ENCODE results near the gene PSMG2.
"Not testable (repeated sequence)": the region's sequence is repeated elsewhere in the genome, so short reads cannot be mapped to it uniquely, and the experiment has no call there.

Gene PSMG2

DNA sequence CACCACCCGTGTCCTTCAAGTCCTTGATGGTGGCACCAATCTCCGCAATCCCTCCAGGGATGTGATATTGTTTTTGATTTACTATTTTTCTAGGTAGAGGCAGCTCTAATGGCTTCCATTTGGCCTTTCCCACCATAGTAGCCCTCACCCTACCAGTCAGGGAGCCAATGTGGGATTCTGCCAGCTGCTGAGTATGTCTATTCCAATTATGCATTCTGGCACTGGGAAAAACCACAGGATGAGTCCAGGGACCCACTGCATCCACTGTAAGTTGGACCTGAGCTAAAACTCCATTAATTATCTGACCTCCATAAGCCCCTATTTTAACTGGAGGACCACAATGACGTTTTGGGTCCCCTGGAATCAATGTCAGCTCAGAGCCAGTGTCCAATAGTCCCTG, 55.7 kb downstream of the PSMG2 start:
- not testable (repeated sequence) for DNase-seq (ENCODE audit: low spot score)

DNA sequence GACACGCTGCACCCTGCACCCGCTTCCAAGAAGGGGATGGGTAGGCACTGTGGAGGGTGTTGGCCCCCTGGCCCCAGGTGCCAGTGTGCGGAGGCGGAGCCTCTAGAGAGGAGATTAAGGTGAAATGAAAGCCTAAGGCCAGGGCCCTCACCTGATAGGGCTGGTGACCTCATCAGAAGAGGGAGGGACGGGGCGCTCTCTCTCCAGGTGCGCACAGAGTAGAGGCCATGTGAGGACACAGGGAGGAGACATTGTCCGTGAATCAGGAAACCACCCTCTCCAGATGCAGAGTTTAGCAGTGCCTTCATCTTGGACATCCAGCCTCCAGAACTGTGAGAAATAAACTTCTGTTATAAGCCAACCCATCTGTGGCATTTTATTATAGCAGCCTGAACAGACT, 62.3 kb downstream of the PSMG2 start:
- DNase-seq (ENCODE audit: low spot score), result no peak

DNA sequence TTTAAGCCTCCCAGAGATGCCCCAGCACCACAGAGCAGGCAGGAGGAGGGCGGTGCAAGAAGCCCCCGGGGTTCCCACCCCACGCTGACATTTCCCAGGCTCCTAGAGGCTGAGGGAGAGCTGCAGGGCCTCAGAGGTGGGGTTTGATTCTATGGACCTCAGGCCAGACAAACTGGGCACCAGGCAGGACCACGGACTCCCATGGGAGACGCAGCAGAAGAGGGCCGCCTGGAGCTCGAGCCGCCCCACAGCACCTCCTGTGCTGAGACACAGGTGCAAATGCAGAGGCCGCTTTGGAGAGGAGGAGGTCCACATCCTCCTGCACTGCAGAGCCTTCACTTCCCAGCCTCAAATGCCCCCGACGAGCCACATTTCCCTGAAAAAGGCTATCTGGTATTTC, 62.7 kb downstream of the PSMG2 start:
- no peak for DNase-seq (ENCODE audit: low spot score)

DNA sequence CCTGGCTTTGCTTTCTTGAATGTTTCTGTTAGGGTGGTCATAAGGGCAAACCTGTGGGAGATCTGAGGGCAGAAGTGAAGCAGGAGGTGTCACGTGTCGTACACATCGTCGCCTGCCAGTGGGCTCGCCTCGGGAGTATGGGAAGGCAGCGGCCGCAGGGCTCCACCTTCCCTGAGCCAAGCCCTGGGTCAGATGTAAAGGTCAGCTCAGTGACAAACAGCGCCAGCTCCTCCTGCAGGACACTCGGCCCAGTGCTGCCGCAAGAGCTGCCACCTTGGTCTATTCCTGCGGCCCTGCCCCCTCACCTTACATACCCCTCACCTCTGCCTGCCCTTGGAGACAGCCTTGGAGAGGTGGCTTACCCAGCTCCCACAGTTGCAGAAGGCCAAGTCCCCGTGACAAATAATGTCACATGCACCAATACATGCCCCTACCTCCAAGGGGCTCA, 64.2 kb downstream of the PSMG2 start:
- peak; percentile 54 for DNase-seq (ENCODE audit: low spot score)

DNA sequence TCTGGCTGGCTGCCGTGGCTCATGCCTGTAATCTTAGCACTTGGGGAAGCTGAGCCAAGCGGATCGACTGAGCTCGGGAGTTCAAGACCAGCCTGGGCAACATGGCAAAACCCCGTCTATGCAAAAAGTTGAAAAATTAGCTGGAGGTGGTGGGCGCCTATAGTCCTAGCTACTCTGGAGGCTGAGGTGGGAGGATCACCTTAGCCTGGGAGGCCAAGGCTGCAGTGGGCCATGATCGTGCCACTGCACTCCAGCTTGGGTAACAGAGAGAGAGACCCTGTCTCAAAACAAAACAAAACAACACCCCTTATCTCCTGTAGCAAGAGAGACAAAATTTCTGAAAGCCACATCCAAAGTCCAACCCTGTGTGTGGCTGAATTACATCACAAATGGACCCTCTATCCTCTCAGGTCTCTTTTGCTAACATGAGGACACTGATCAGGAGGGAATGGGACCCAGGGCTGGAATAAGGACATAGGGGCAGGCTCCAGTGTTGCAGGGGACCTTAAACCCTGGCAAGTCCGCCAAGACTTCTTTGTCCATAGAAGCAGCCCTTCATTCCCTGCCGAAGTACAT, 64.8 kb downstream of the PSMG2 start:
- no peak for DNase-seq (ENCODE audit: low spot score)

DNA sequence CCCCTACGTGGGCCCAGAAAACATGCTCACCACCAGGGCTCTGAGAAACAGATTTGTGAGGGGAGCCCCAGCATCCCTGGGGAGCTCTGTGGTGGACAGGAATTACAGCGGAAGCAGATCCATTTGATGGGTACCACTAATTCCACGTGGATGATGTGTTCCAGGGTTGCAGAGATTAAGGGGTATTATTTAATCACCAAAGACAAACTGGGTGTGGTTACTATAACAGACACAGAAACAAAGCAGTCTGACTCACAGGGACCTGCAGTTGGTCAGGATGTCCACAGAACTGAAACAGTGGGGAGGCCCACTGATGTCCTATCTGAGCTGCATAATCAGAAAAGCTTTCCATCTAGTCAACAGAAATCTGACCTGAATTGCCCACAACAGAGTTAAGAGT, 65.8 kb downstream of the PSMG2 start:
- DNase-seq (ENCODE audit: low spot score), result no peak

DNA sequence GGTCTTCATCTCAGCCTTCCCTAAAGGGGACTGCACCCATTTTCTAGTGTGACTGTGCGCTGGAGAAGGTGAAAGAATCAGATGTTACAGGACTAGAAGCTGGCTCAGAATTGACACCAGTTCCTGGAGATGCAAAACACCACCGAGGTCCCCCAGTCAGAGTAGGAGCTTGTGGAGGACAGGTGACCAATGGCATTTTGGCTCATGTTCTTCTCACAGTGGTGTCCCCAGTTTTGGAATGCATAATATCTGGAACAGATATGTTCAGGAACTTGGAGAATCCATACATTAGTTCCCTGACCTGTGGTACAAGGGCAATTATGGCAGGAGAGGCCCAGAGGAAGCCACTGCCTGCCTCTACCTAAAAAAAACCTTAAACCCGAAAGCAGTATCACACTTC, 66.3 kb downstream of the PSMG2 start:
- no peak for DNase-seq (ENCODE audit: low spot score)

DNA sequence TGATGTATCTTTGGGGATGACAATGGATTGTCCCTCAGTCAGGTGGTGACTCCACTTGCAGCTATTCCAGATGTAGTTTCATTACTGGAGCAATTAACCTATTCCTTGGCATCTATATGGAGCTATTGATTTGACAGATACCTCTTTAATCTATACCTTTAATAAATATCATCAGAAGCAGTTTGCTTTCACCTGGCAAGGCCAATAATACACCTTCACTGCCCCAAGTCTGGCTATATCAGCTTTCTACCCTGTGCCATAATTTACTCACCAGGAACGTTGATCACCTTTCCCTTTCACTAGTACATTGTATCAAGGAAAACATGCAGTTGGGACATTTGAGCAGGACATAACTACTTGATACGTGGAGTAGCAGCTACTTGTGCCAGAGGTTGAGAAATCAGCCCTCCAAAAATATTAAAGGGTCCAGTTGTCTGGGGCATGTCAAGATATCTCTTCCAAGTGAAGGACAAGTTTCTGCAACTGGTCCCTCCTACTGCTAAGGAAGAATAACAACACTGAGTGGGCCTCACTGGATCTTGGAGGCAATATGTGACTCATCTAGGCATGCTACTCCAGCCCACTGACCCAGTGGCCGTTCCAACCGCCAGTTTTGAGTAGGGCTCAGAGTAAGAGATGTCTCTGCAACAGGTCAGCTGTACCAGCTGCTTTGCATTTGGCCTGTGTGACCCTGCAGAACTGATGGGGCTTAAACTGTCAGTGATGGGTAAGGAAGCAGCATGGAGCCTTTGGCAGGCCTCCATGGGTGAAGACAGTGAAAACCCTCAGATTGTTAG, 67.0 kb downstream of the PSMG2 start:
- no peak for DNase-seq (ENCODE audit: low spot score)

DNA sequence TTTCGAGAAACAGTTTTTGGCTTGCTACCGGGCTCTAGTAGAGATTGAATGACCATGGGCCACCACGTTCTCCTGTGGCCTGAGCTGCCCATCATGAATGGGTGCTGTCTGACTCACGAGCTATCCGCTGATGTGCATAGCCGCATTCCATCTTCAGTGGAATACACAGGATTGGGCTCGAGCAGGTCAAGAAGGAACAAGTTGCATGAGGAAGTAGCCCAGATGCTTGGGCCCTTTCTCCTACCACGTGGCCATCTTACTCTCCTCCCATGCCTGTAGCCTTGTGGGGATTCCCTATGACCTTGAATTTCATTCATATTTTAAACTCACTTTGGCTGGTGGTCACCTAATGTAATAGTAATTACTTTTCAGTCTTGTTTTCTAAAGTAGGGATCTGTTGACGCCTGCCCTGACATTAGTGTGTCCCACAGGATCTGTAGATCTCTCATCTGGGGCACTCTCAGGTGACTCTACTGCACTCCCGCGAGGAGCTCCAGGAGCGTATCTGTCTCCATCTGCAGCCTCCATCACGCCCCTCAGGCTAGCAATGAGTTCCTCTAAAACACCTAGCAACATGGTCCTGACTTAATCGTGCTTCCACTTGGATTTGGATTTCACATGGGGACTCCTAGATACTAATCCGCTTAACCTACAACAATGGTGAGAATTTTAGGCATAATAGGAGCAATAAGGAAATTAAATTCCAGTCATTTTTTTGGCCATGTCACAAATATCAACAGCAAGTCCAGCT, 67.8 kb downstream of the PSMG2 start:
- no peak for DNase-seq (ENCODE audit: low spot score)

DNA sequence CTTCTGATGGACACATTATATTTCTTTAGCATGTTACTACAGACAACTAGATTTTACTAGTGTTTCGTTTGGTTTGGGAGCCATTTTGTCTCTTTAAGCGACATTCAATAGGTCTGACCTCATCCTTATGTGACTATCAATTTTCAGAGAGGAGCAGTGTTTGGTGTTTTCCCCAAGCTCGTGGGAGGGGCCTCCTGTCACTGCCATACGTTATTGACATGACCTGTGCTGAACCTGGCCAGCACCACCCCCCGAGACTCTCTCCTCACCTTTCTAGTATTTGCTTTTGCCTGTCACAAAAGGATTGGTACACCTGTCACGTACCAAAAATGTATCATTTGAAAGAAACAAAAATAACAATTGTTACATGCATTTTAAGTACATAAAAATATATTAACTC, 69.3 kb downstream of the PSMG2 start:
- no peak for DNase-seq (ENCODE audit: low spot score)

DNA sequence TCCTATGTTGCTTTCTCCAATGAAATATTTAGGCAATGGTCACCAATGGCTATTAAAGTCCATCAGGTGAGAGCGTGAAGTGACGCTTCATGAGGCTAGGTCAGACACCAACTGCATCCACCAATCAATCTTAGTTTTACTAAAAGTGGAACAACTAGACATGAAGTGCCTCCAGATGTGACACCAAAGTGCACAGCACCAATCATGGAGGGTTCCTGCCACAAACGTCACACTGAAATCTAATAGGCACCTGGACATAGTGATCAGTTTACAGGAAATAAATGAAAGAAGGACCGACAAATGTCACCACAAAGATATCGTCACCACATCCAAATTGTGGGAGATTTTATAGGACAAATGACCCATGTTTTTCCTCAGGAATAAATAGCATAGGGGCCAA, 70.5 kb downstream of the PSMG2 start:
- DNase-seq (ENCODE audit: low spot score), result no peak

DNA sequence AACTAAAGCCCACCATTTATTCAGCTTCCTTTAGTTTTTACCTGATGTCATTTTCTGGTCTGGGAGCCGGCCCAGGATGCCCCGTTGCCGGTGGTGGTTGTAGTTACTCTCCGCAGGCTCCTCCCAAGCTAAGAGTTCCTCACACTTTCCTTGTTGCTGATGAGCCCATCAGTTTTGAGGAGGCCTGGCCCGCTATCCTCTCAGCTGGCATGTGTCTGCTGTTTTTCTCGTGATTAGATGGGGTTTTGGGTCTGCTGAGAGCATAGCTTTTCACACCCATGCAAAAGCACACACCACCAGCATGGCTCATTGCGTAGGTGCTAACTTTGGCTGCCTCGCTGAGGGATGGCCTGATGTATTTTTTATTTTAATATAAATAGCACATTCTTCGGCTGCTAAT, 72.1 kb downstream of the PSMG2 start:
- DNase-seq (ENCODE audit: low spot score), result no peak

Small RNA genes lying within 50 kb of the gene (small RNA-seq; reads per million reads assigned to genes)
- 0 reads per million in 2 experiments for gene RF00019
